ENCODE results near the gene MOB3B. TPM values are rescaled to one million over a fixed set of nuclear protein-coding genes. Genes with fewer than 3 reads are reported as not detected.

The MOB3B gene
- total RNA-seq, 4 donors from 2014 or later = 16.2 to 23.7 (median 19.7) TPM

GRCh38 chr9:27558307-27558706, 28.7 kb upstream of the MOB3B start:
- no peaks in the 10 kb centered on the region for H3K27me3 ChIP-seq
- no peak overlapping the region for H3K4me3 ChIP-seq
- no peaks in the 10 kb centered on the region for H3K4me1 ChIP-seq
- no peak for TF ChIP-seq POLR2A (IDR thresholded peaks at IDR 0.05)
- TF ChIP-seq, protein P1, sequence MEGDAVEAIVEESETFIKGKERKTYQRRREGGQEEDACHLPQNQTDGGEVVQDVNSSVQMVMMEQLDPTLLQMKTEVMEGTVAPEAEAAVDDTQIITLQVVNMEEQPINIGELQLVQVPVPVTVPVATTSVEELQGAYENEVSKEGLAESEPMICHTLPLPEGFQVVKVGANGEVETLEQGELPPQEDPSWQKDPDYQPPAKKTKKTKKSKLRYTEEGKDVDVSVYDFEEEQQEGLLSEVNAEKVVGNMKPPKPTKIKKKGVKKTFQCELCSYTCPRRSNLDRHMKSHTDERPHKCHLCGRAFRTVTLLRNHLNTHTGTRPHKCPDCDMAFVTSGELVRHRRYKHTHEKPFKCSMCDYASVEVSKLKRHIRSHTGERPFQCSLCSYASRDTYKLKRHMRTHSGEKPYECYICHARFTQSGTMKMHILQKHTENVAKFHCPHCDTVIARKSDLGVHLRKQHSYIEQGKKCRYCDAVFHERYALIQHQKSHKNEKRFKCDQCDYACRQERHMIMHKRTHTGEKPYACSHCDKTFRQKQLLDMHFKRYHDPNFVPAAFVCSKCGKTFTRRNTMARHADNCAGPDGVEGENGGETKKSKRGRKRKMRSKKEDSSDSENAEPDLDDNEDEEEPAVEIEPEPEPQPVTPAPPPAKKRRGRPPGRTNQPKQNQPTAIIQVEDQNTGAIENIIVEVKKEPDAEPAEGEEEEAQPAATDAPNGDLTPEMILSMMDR (IDR thresholded peaks at IDR 0.05) = no peak
- TF ChIP-seq EP300 (IDR thresholded peaks at IDR 0.05) = no peak
- no peak for DNase-seq (ENCODE audit: low spot score in 2 of 2)
- no peak overlapping the region for H3K27ac ChIP-seq
- H3K9me3 ChIP-seq = no peaks in the 10 kb centered on the region
- peaks cover 0 to 55% (median 0%) of the 10 kb centered on the region in 3 donors for H3K36me3 ChIP-seq

GRCh38 chr9:27556470-27556869, 26.9 kb upstream of the MOB3B start:
- H3K36me3 ChIP-seq = peaks cover 0 to 71% (median 0%) of the 10 kb centered on the region in 3 donors
- 93 to 95% methylated on average over 8 of the region's 8 CpGs for WGBS, 2 donors
- no peaks in the 10 kb centered on the region for H3K9me3 ChIP-seq
- no peak for DNase-seq (ENCODE audit: low spot score in 2 of 2)
- TF ChIP-seq, protein P1 (IDR thresholded peaks at IDR 0.05) = no peak
- TF ChIP-seq POLR2A (IDR thresholded peaks at IDR 0.05) (no peak), EP300 (IDR thresholded peaks at IDR 0.05) (no peak)
- no peaks in the 10 kb centered on the region for H3K4me1 ChIP-seq
- H3K27ac ChIP-seq = no peak overlapping the region
- no peak overlapping the region for H3K4me3 ChIP-seq
- H3K27me3 ChIP-seq = no peaks in the 10 kb centered on the region

- 96 to 98% methylated on average over 1 of the region's 1 CpG for WGBS, 2 donors
- DNase-seq (ENCODE audit: low spot score in 2 of 2) = no peak
Observed at GRCh38 chr9:27554712-27555111, 25.1 kb upstream of the MOB3B start.

DNA sequence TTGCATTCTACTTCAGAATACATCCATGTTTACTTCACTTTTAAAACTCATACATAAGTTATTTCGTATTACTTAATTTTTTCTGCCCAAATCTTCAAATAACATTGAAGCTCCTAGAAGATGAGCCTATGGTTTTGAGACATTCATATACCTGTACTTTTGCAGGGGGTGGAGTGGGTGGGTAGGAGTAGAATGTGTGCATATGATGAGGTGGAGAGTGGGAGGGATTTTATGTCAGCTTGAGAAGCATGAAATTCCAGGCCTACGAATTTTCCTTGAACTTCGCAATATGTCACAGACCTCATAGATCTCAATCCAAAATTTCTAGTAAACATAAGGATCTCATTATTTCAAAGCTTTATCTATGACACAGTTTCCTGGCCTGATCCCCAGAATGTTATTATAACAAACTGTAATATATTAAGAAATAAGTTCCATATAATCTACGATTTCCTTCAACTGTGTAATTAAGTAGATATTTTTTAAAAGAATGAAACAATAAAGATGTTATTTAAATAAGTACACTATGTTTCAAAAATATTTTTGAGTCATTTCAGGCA, 19.7 kb upstream of the MOB3B start:
- WGBS, 2 donors = 64 to 67% methylated on average over 4 of the region's 4 CpGs
- H3K4me3 ChIP-seq = no peak overlapping the region
- TF ChIP-seq POLR2A (IDR thresholded peaks at IDR 0.05) (no peak), EP300 (IDR thresholded peaks at IDR 0.05) (no peak)
- TF ChIP-seq, protein P1 (IDR thresholded peaks at IDR 0.05) = no peak
- H3K27me3 ChIP-seq = no peaks in the 10 kb centered on the region
- H3K36me3 ChIP-seq = peaks cover 0 to 33% (median 0%) of the 10 kb centered on the region in 3 donors
- peaks cover 0 to 6% (median 0%) of the 10 kb centered on the region in 4 donors for H3K4me1 ChIP-seq
- no peaks in the 10 kb centered on the region for H3K9me3 ChIP-seq
- no peak for DNase-seq (ENCODE audit: low spot score in 2 of 2)
- no peak overlapping the region for H3K27ac ChIP-seq

More at GRCh38 chr9:27554712-27555111, 25.1 kb upstream of the MOB3B start:
- H3K4me1 ChIP-seq = no peaks in the 10 kb centered on the region
- no peak overlapping the region for H3K27ac ChIP-seq
- H3K9me3 ChIP-seq = no peaks in the 10 kb centered on the region
- no peaks in the 10 kb centered on the region for H3K27me3 ChIP-seq
- TF ChIP-seq POLR2A (IDR thresholded peaks at IDR 0.05) (no peak), EP300 (IDR thresholded peaks at IDR 0.05) (no peak)
- TF ChIP-seq, protein P1 (IDR thresholded peaks at IDR 0.05) = no peak
- peaks cover 0 to 61% (median 0%) of the 10 kb centered on the region in 3 donors for H3K36me3 ChIP-seq
- H3K4me3 ChIP-seq = no peak overlapping the region

DNA sequence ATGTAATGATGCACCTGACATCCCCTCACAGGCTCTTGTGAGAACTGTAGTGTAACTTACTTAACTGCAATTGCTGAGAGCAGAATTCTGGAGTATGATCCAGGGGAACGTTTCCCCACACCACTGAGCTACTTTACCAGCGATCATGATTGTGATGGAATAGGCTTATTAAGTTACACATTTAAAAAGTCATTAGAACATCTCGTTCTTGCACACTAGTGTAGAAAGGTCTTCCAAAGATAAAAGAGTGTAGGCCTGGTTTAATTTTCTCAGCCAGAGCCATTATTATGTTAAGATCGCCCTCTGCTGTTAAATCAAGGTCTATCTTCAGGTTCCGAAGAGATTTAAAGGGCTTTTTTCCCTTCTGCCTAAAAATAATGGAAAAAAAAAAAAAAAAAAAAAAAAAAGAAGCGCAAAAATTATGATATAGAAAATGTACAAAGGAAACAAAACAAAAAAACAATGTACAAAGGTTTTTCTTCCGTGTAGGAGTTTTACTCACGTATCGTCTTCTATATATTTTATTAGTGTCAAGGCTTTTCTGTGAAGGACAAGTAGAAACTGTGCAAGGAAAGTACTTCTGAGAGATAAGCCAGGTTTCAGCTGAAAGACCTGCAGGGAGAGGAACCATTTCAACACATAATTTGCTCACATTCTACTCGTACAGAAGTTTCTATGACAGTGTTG, 18.6 kb upstream of the MOB3B start:
- Histone ChIP-seq H3K27ac (peak overlapping the region in 1 of 4 donors; percentile 57), H3K4me3 (no peak overlapping the region), H3K9me3 (no peaks in the 10 kb centered on the region), H3K4me1 (peaks cover 0 to 6% (median 0%) of the 10 kb centered on the region in 4 donors), H3K36me3 (peaks cover 0 to 30% (median 0%) of the 10 kb centered on the region in 3 donors), H3K27me3 (no peaks in the 10 kb centered on the region)
- DNase-seq (ENCODE audit: low spot score in 2 of 2) = peak in 1 of 2 donors; percentile 49
- 39 to 42% methylated on average over 10 of the region's 10 CpGs for WGBS, 2 donors
- TF ChIP-seq, protein P1 (IDR thresholded peaks at IDR 0.05) = peak in 3 of 5 experiments; percentile 32 to 65 (median 39)
- TF ChIP-seq EP300 (IDR thresholded peaks at IDR 0.05) = peak in 1 of 2 donors; percentile 25
- no peak for TF ChIP-seq POLR2A (IDR thresholded peaks at IDR 0.05)
